GM12801 (cell line): ENCODE measurements around the gene RAB26.

Experiments
- TF ChIP-seq, protein P1 (sequence below): IDR thresholded peaks from one replicate; pipeline ENCODE4 v1.5.1; 2011; ENCODE audit warnings: control low read depth; ENCODE audit not compliant: insufficient read length; ENCODE audit errors: extremely low read depth

Gene RAB26

DNA sequence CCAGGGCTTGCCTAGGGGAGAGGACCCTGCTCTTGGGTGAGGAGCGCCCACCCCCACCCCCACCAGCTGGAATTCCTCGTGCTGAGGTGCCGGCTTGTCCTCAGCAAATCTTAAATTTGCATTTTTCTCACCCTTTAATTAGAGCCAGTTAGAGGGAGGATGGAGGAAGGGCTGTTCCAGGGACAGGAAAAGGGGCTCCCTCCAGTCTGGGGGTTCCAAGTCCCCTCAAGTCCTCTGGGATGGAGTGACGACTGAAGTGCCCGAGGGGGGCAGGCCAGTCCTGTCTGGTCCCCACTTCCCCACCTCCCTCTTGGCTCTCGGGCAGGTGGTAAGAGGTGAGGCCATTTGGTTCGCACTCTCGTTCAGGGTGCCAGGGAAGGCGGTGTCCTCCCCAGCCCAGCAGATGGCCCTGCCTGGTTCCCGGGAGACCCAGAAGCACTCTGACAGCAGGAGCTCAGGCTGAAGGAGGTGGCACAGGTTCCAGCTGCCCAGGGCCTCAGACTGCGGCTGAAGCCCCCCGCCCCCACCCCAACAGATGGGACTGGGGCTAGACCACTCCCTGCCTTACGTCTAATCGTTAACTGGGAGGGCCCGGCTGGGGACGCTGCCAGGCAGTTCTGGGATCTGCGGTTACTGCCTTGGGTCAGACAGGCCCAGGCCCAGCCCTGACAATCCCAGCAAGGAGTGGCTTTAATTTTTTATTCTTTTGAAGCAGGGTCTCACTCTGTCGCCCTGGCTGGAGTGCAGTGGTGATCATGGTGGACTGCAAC, 2.2 kb downstream of the RAB26 start:
- TF ChIP-seq, protein P1, sequence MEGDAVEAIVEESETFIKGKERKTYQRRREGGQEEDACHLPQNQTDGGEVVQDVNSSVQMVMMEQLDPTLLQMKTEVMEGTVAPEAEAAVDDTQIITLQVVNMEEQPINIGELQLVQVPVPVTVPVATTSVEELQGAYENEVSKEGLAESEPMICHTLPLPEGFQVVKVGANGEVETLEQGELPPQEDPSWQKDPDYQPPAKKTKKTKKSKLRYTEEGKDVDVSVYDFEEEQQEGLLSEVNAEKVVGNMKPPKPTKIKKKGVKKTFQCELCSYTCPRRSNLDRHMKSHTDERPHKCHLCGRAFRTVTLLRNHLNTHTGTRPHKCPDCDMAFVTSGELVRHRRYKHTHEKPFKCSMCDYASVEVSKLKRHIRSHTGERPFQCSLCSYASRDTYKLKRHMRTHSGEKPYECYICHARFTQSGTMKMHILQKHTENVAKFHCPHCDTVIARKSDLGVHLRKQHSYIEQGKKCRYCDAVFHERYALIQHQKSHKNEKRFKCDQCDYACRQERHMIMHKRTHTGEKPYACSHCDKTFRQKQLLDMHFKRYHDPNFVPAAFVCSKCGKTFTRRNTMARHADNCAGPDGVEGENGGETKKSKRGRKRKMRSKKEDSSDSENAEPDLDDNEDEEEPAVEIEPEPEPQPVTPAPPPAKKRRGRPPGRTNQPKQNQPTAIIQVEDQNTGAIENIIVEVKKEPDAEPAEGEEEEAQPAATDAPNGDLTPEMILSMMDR, result no peak

DNA sequence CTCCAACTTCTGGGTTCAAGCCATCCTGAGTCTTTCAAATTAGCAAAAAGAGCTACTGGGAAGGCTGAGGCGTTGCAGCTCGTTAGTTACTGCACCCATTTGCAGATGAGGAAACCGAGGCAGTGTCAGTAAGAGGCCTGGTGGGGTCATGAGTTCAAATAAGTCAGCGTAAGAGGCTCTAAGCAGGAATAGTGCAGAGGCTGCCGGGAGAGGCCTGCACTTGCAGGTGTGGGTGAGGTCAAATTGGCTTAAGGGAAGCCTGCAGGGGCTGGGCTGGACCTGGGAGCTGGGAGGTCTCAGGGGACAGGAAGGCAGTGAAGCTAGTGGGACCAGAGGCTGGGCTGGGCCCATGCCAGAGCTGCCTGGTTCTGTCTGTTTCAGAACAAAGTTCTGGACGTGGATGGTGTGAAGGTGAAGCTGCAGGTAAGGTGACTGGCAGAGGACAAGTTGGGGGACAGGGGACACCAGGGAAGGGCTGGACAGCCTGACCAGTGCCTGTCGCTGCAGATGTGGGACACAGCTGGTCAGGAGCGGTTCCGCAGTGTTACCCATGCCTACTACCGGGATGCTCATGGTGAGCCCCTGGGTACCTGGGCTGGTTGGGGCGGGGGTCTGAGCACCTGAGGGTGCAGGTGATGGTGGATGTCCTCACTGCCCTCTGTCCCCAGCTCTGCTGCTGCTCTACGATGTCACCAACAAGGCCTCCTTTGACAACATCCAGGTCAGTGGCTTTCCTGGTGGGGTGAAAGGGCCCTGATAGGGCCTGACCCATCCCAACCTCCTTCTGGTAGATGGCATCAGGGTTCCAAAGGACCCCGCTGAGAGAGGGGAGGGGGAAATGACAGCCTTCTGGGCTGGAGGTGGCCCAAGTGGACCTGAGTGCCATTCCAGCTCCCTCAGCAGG, 3.0 kb downstream of the RAB26 start:
- TF ChIP-seq, protein P1, result no peak

DNA sequence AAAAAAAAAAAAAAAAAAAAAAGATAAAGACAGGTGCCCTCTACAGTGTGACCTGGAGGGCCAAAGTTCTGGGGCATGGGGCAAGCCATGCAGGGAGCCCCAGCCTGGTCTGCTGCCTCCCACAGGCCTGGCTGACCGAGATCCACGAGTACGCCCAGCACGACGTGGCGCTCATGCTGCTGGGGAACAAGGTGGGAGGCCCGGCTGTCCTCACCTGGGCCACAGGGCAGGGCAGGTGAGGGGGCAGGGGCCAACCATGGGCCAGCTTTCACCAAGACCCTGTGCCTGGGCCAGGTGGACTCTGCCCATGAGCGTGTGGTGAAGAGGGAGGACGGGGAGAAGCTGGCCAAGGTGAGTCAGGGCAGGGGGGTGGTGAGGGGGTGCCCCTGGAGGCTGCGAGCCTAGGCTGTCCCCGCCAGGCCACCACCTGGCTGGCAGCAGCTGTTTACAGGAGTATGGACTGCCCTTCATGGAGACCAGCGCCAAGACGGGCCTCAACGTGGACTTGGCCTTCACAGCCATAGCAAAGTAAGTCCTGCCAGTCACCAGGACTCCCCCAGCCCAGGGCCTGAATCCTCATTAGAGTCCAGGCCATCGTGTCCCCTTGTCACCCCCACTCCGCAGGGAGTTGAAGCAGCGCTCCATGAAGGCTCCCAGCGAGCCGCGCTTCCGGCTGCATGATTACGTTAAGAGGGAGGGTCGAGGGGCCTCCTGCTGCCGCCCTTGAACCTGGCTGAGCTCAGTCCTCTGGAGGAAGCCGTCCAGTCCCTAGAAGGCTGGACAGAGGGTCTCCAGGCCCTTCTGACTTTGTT, 4.5 kb downstream of the RAB26 start:
- TF ChIP-seq, protein P1, result no peak

DNA sequence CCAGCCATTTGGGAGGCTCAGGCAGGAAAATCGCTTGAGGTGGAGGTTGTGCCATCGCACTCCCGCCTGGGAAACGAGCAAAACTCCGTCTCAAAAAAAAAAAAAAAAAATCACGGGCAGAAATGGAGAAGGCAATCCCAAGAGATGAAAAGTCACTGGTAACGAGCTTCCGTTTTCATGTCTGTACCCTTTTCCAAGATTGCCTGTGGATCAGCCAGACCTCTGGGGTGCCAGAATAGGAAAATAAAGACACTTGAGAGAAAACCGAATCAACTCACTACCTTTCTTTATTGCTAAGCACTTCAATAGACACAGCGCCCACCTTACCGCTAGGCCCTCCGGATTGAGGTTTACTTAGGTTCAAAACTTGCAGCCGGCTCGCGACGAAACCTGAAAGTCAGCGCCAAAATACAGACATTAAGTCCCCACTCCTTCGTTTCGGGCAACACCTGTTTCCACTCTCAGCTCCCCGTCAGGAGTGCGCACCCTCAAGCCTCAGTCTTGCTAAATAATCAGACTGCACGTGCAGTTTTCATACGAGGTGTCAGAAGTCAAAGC, 6.2 kb downstream of the RAB26 start:
- TF ChIP-seq, protein P1, result no peak

DNA sequence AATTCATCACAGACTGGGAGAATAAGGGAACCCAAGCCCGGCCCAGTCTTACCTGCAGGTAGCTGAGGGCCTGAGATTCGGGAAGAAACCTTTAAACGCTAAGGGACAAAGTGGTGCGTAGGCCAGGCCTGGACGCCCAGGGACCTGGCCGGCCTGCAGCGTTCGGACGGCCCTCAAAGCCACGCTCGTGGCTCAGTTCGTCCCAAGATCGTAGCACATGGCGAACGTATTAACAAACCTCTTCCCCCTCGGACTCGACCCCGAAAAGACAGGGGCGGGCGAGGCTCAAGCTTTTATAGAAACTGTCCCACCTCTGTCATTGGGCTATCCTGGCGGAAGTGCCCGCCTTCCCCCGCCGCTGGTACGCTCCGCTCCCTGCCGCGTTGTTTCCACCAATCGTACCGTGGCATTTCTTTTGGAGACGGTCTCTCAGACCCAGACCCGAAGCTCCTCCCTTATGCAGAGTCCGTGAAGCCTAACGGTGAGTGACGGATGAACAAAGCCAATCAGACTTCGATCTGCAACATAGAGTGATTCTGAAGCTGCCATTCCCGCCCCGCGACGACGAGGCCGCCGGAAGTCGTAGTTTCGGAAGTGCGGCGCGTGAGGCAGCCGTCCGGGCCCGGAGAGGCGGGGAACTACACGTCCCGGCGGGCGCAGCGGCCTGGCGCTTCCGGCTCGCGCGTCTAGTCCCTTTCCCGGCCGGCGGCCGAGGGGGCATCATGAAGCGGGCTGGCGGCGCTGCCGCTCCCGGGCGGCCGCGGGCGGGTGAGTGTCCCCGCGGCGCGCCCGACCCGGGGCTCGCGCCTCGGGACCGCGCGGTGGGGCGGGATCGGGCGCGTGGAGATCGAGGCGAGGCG, 6.9 kb downstream of the RAB26 start, which contains the start of gene TRAF7:
TRAF7 (plus strand) TSS at position 692 of the 860 bp plus-strand sequence. CDS start 8,139 bp downstream, outside the sequence.
- TF ChIP-seq, protein P1, result no peak

DNA sequence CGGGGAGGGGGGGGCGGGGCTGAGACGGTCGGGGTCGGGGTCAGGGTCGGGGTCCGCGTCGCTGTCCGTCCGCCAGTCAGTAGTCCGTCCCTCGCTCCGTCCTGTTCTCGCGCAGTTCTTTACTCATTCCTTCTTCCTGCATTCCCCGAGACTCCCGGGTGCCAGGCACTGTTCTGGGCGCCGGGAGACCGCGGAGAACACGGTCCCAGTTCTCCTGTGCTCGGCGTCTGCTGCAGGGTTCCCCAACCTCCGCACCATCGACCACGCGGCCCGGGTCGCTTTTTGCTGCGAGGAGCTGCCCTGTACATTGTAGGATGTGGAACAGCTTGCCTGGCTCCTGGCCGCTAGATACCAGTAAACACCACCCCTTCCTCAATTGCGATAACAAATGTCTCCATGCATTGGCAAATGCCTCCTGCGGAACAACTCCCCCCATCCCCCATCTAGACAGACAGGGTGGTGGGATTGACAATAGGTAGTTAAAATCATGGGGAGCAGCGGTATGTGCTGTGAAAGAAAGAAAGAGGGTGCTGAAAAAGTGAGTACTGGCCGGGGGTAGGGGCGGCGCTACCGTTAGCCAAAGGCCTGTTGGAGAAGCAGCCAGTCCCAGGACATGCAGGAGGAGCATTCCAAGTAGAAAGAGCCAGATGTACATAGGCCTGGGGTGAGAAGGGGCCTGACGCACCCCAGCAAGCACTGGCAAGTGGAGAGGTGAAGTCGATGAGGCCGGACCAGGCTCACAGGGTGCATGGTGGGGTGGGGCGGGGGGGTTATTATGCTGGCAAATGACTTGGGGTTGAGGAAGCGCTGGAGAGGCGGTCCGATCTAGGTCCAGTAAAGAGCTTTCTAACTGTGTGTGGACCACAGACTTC, 7.8 kb downstream of the RAB26 start:
- TF ChIP-seq, protein P1, result no peak
